Stimulated activated CD4-positive, alpha-beta T cell treated with anti-CD3 and anti-CD28 coated beads, Interleukin-15, amount 100 ng/mL, for 1 hour (primary cell): ENCODE measurements around the gene ALG6.

Experiments used
- DNase-seq, 2 donors: peaks; one replicate each; pipeline ENCODE4 v3.0.0-alpha.2; 2020; ENCODE audit warnings: low read depth in 1 of 2, low spot score in 1 of 2

ALG6 gene

DNA sequence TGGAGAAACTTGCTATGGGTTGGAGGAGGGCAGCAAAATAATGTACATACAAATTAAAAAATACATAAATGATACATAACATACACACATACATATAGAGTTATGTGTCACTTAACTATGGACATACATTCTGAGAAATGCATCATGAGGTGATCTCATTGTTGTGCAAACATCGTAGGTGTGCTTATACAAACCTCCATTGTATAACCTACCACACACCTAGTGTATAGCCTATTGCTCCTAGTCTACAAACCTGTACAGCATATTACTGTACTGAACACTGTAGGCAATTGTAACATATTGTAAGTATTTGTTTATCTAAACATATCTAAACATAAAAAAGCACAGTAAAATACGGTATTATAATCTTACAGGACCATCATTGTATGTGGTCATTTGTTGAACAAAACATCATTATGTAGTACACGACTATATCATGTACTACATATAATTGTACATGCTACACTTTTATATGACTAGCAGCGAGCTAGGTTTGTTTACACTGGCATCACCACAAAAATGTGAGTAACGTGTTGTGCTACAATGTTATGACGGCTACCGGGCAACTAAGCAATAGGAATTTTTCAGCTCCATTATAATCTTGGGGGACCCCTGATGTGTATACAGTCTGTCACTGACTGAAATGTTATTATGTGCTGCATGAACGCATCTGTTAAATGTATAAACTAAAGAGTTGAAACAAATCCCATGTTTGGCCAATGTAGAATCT, 120.1 kb downstream of the ALG6 start:
- no peak for DNase-seq
